HFF-Myc (cell line): ENCODE results near the gene RGS16.

ENCODE experiments used
- DNase-seq: peaks from one replicate; pipeline ENCODE4 v3.0.0-alpha.2; 2011; ENCODE audit warnings: low read depth; ENCODE audit errors: extremely low read depth
- H3K4me3 ChIP-seq: replicated peaks from 2 replicates; pipeline ENCODE4 v1.5.1; 2011; ENCODE audit warnings: low read depth, mild to moderate bottlenecking, control low read depth, low read length
- TF ChIP-seq, protein P1 (sequence below): IDR thresholded peaks from 2 replicates; pipeline ENCODE4 v1.5.1; 2012; ENCODE audit warnings: mild to moderate bottlenecking, low read depth, low read length, control low read depth; ENCODE audit errors: missing control alignments

RGS16 gene

GRCh38 chr1:182598296-182598695, 5.9 kb downstream of the RGS16 start:
- TF ChIP-seq, protein P1, sequence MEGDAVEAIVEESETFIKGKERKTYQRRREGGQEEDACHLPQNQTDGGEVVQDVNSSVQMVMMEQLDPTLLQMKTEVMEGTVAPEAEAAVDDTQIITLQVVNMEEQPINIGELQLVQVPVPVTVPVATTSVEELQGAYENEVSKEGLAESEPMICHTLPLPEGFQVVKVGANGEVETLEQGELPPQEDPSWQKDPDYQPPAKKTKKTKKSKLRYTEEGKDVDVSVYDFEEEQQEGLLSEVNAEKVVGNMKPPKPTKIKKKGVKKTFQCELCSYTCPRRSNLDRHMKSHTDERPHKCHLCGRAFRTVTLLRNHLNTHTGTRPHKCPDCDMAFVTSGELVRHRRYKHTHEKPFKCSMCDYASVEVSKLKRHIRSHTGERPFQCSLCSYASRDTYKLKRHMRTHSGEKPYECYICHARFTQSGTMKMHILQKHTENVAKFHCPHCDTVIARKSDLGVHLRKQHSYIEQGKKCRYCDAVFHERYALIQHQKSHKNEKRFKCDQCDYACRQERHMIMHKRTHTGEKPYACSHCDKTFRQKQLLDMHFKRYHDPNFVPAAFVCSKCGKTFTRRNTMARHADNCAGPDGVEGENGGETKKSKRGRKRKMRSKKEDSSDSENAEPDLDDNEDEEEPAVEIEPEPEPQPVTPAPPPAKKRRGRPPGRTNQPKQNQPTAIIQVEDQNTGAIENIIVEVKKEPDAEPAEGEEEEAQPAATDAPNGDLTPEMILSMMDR, result no peak
- no peak for DNase-seq
- no peak overlapping the region for H3K4me3 ChIP-seq

DNA sequence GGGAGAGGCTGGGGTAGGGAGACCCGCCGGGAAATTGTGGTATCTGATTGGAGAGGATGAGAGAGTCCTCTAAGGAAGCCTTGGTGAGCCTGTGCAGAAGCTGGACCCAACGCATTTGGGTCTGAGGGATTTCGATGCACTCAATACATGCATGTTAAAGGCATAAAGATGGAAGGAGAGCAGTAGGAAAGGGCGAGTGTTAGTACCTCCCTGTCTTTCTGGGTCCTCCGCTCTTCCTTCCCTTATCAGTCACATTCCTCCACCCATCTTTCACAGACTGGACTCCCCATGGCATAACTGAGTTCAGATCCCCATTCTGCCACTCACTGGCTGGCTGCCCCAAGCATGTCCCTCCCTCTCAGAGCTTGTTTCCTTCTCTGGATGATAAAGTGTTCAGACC, 7.3 kb downstream of the RGS16 start:
- no peak for DNase-seq
- TF ChIP-seq, protein P1, result no peak
- no peak overlapping the region for H3K4me3 ChIP-seq

- H3K4me3 ChIP-seq, result no peak overlapping the region
- TF ChIP-seq, protein P1, result peak; percentile 88
- peak; percentile 54 for DNase-seq
Measured at GRCh38 chr1:182595641-182596240, 8.4 kb downstream of the RGS16 start.

GRCh38 chr1:182589931-182590330, 14.3 kb downstream of the RGS16 start:
- TF ChIP-seq, protein P1, result no peak
- DNase-seq, result no peak
- no peak overlapping the region for H3K4me3 ChIP-seq

GRCh38 chr1:182589520-182589919, 14.7 kb downstream of the RGS16 start:
- H3K4me3 ChIP-seq, result peak overlapping the region; percentile 61
- DNase-seq, result no peak
- TF ChIP-seq, protein P1, result no peak

- TF ChIP-seq, protein P1, result no peak
- H3K4me3 ChIP-seq, result peak within 1 kb of the TSS; percentile 61
- peak; percentile 32 for DNase-seq
Measured at GRCh38 chr1:182588500-182589396, 15.4 kb downstream of the RGS16 start, which contains the start of gene RNASEL. TSS of gene RNASEL (minus strand) at chr1:182589256. CDS start at chr1:182586806, 2,450 bp downstream.
